Parathyroid adenoma (tissue), 2 donors: ENCODE data around the gene GRHL1.

ENCODE experiments used
- H2AFZ ChIP-seq: fragments of 300-600 bp; sonication (generic); one replicate; pipeline ENCODE4 v1.7.0; 2017; ENCODE audit warnings: antibody characterized with exemption, mild to moderate bottlenecking
- H3K27ac ChIP-seq: fragments of 300-600 bp; sonication (generic); one replicate; pipeline ENCODE4 v1.7.0; 2017
- H3K27me3 ChIP-seq: fragments of 300-600 bp; sonication (generic); one replicate; pipeline ENCODE4 v1.7.0; 2017; ENCODE audit warnings: low read length; ENCODE audit not compliant: control insufficient read depth, insufficient read depth
- H3K36me3 ChIP-seq: fragments of 300-600 bp; sonication (generic); one replicate; pipeline ENCODE4 v1.7.0; 2017; ENCODE audit warnings: low read length; ENCODE audit not compliant: control insufficient read depth, insufficient read depth
- H3K4me1 ChIP-seq: fragments of 300-600 bp; sonication (generic); one replicate; pipeline ENCODE4 v1.7.0; 2017; ENCODE audit warnings: control low read depth
- H3K4me2 ChIP-seq: fragments of 300-600 bp; sonication (generic); one replicate; pipeline ENCODE4 v1.7.0; 2017; ENCODE audit warnings: low read length
- H3K4me3 ChIP-seq: fragments of 300-600 bp; sonication (generic); one replicate; pipeline ENCODE4 v1.7.0; 2017; ENCODE audit warnings: low read depth, low read length
- H3K79me2 ChIP-seq: fragments of 300-600 bp; sonication (generic); one replicate; pipeline ENCODE4 v1.7.0; 2017; ENCODE audit warnings: control low read depth
- H3K9ac ChIP-seq: fragments of 300-600 bp; sonication (generic); one replicate; pipeline ENCODE4 v1.7.0; 2017; ENCODE audit warnings: mild to moderate bottlenecking
- H3K9me3 ChIP-seq: fragments of 300-600 bp; sonication (generic); one replicate; pipeline ENCODE4 v1.7.0; 2017; ENCODE audit warnings: low read length; ENCODE audit not compliant: control insufficient read depth
- TF ChIP-seq, protein P1 (sequence below): fragments of 300-600 bp; sonication (generic); IDR thresholded peaks from one replicate; pipeline ENCODE4 v1.7.0; 2017; ENCODE audit warnings: antibody characterized with exemption, mild to moderate bottlenecking
- donor health status: primary hyperparathyroidism.

GRHL1 gene

DNA sequence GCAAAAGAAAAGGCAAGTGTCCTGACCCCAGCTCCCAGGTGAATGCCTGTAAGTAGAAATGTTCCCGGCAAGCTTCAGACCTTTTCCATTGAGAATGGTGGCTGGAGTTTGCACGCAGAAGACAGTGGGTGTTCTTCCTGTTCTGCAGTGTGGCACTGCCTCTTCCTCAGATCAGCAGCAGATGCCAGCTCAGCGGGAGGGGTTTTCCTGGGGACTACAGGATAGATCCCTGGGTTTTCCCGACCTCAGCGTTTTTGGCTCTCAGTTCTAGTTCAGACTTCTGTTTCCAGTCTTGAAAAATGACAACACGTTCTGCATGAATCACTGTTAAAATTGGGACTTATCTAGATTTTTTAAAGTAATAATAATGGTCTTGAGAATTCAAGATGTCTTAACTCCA, 39.2 kb downstream of the GRHL1 start:
- Histone ChIP-seq H3K36me3 (no peaks in the 10 kb centered on the region), H3K4me1 (peaks cover 18% of the 10 kb centered on the region), H3K4me3 (no peak overlapping the region), H2AFZ (peak overlapping the region; percentile 30), H3K4me2 (peak overlapping the region; percentile 30), H3K9ac (no peak overlapping the region), H3K9me3 (no peaks in the 10 kb centered on the region), H3K27me3 (no peaks in the 10 kb centered on the region), H3K79me2 (peaks cover 10% of the 10 kb centered on the region), H3K27ac (peak overlapping the region; percentile 39)
- TF ChIP-seq, protein P1, sequence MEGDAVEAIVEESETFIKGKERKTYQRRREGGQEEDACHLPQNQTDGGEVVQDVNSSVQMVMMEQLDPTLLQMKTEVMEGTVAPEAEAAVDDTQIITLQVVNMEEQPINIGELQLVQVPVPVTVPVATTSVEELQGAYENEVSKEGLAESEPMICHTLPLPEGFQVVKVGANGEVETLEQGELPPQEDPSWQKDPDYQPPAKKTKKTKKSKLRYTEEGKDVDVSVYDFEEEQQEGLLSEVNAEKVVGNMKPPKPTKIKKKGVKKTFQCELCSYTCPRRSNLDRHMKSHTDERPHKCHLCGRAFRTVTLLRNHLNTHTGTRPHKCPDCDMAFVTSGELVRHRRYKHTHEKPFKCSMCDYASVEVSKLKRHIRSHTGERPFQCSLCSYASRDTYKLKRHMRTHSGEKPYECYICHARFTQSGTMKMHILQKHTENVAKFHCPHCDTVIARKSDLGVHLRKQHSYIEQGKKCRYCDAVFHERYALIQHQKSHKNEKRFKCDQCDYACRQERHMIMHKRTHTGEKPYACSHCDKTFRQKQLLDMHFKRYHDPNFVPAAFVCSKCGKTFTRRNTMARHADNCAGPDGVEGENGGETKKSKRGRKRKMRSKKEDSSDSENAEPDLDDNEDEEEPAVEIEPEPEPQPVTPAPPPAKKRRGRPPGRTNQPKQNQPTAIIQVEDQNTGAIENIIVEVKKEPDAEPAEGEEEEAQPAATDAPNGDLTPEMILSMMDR, result no peak

GRCh38 chr2:9991221-9991620, 39.7 kb downstream of the GRHL1 start:
- no peak overlapping the region for H3K9ac ChIP-seq
- peak overlapping the region; percentile 39 for H3K27ac ChIP-seq
- no peak overlapping the region for H3K4me3 ChIP-seq
- H3K27me3 ChIP-seq, result no peaks in the 10 kb centered on the region
- no peaks in the 10 kb centered on the region for H3K36me3 ChIP-seq
- peaks cover 18% of the 10 kb centered on the region for H3K4me1 ChIP-seq
- TF ChIP-seq, protein P1, result no peak
- H3K4me2 ChIP-seq, result no peak overlapping the region
- H3K9me3 ChIP-seq, result no peaks in the 10 kb centered on the region
- H3K79me2 ChIP-seq, result peaks cover 10% of the 10 kb centered on the region
- H2AFZ ChIP-seq, result no peak overlapping the region

GRCh38 chr2:9991829-9992273, 40.4 kb downstream of the GRHL1 start:
- H3K79me2 ChIP-seq, result peaks cover 8% of the 10 kb centered on the region
- no peak overlapping the region for H3K4me2 ChIP-seq
- H3K9ac ChIP-seq, result no peak overlapping the region
- H3K9me3 ChIP-seq, result no peaks in the 10 kb centered on the region
- H2AFZ ChIP-seq, result no peak overlapping the region
- H3K36me3 ChIP-seq, result no peaks in the 10 kb centered on the region
- H3K4me3 ChIP-seq, result no peak overlapping the region
- TF ChIP-seq, protein P1, result no peak
- peaks cover 18% of the 10 kb centered on the region for H3K4me1 ChIP-seq
- H3K27me3 ChIP-seq, result no peaks in the 10 kb centered on the region
- H3K27ac ChIP-seq, result no peak overlapping the region

GRCh38 chr2:9992427-9993187, 41.1 kb downstream of the GRHL1 start:
- no peaks in the 10 kb centered on the region for H3K36me3 ChIP-seq
- no peak overlapping the region for H3K4me2 ChIP-seq
- H3K4me1 ChIP-seq, result peaks cover 18% of the 10 kb centered on the region
- H3K27me3 ChIP-seq, result no peaks in the 10 kb centered on the region
- TF ChIP-seq, protein P1, result no peak
- peaks cover 7% of the 10 kb centered on the region for H3K79me2 ChIP-seq
- H3K27ac ChIP-seq, result no peak overlapping the region
- H2AFZ ChIP-seq, result no peak overlapping the region
- H3K9me3 ChIP-seq, result no peaks in the 10 kb centered on the region
- no peak overlapping the region for H3K4me3 ChIP-seq
- H3K9ac ChIP-seq, result no peak overlapping the region
